ENCODE data around the gene COX15. TPM values are rescaled to one million over a fixed set of nuclear protein-coding genes. Genes with fewer than 3 reads are reported as not detected.
A peak's percentile ranks its signal among the peaks of the same experiment; 100 is the strongest.
"Not testable (repeated sequence)": the region's sequence is repeated elsewhere in the genome, so short reads cannot be mapped to it uniquely, and the experiment has no call there.

Gene COX15
- total RNA-seq, 6 experiments from 2014 or later = 36.7 to 42.1 (median 38.7) TPM

DNA sequence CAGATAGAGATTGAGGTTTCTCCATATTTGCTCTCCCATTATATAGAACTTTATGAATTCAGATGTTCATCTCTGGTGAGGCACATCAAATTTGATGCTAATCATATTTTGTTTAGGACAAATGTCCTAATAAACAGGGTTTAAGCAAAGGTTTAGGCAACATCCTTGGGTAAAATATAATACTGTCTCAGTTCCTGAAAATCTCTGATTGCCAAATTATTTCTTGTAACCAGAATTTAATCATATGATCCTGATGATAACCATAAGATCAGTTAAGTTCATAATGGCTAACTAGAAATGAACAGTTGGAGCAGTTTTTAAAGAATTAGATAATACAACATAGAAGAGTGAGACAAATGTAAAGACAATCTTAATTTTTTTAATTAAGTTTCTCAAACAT is 18.7 kb upstream of the COX15 start:
- H3K27ac Mint-ChIP-seq = no peak overlapping the region
- no peaks in the 10 kb centered on the region; the same call in 1 of the 2 replicates for H3K27me3 Mint-ChIP-seq (ENCODE audit: insufficient read depth)
- no peak for DNase-seq
- peaks cover 50% of the 10 kb centered on the region for H3K36me3 Mint-ChIP-seq (ENCODE audit: low read depth)
- peaks cover 35% of the 10 kb centered on the region for H3K4me1 Mint-ChIP-seq (ENCODE audit: low read depth)
- TF ChIP-seq, protein P1, sequence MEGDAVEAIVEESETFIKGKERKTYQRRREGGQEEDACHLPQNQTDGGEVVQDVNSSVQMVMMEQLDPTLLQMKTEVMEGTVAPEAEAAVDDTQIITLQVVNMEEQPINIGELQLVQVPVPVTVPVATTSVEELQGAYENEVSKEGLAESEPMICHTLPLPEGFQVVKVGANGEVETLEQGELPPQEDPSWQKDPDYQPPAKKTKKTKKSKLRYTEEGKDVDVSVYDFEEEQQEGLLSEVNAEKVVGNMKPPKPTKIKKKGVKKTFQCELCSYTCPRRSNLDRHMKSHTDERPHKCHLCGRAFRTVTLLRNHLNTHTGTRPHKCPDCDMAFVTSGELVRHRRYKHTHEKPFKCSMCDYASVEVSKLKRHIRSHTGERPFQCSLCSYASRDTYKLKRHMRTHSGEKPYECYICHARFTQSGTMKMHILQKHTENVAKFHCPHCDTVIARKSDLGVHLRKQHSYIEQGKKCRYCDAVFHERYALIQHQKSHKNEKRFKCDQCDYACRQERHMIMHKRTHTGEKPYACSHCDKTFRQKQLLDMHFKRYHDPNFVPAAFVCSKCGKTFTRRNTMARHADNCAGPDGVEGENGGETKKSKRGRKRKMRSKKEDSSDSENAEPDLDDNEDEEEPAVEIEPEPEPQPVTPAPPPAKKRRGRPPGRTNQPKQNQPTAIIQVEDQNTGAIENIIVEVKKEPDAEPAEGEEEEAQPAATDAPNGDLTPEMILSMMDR (IDR thresholded peaks at IDR 0.05) = no peak
- no peak overlapping the region for H3K4me3 Mint-ChIP-seq
- H3K9me3 Mint-ChIP-seq = no peaks in the 10 kb centered on the region

- Mint-ChIP-seq H3K4me3 (no peak overlapping the region), H3K36me3 (ENCODE audit: low read depth) (peaks cover 39% of the 10 kb centered on the region), H3K9me3 (no peaks in the 10 kb centered on the region), H3K27ac (peak overlapping the region; percentile 27), H3K27me3 (ENCODE audit: insufficient read depth) (no peaks in the 10 kb centered on the region), H3K4me1 (ENCODE audit: low read depth) (peaks cover 28% of the 10 kb centered on the region)
- TF ChIP-seq, protein P1 (IDR thresholded peaks at IDR 0.05) = no peak
- no peak for DNase-seq
These were observed 17.0 kb upstream of the COX15 start for GRCh38 chr10:99748823-99749451.

GRCh38 chr10:99746166-99746565 is 14.2 kb upstream of the COX15 start:
- not testable (repeated sequence) for DNase-seq; H3K27me3 Mint-ChIP-seq (ENCODE audit: insufficient read depth); H3K4me3 Mint-ChIP-seq; H3K27ac Mint-ChIP-seq; H3K9me3 Mint-ChIP-seq
- Mint-ChIP-seq H3K4me1 (ENCODE audit: low read depth) (peaks cover 54% of the 10 kb centered on the region), H3K36me3 (ENCODE audit: low read depth) (peaks cover 53% of the 10 kb centered on the region)

DNA sequence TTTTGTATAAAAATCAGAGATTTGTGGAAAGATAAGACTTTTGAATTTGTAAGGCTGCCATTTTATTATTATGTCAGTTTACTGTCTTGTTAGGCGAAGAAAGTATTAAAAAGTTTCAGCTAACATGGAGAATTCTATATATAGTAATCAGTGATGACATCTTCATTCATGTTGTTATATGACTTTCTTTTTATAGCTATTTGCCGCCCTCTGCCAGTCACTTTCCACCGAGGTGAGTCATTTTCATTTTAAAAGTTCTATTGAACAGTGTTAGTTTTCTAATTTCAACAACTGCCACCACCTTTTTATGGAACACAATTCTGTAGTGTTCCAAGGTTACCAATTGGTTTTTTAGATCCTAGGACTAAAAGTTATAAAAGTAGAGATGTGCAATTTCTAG is 11.9 kb upstream of the COX15 start:
- Mint-ChIP-seq H3K27ac (peak overlapping the region; percentile 9), H3K9me3 (peaks cover 21% of the 10 kb centered on the region), H3K4me1 (ENCODE audit: low read depth) (peaks cover 54% of the 10 kb centered on the region), H3K36me3 (ENCODE audit: low read depth) (peaks cover 60% of the 10 kb centered on the region), H3K4me3 (no peak overlapping the region), H3K27me3 (ENCODE audit: insufficient read depth) (no peaks in the 10 kb centered on the region)
- TF ChIP-seq, protein P1 (IDR thresholded peaks at IDR 0.05) = peak; percentile 13; the same call in 1 of the 2 replicates
- no peak for DNase-seq

DNA sequence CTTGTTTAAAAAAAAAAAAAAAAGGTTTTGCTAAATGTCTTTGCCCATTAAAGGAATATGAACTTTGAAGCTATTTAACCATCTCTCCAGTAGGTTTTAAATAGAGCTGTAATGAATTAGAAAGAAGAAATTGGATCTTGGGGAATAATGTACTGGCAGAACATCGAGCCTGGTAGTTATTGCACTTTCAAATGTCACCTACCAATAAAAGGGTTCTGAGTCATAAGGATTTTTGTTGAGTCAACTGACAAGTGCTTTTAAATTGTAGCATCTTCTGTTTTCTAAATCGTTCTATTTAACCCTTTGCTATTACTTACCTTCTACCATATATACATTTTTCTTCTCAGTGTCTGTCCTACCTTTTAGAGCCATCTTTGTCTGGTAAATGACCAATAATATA is 10.8 kb upstream of the COX15 start:
- Mint-ChIP-seq H3K36me3 (ENCODE audit: low read depth) (peaks cover 62% of the 10 kb centered on the region), H3K27me3 (ENCODE audit: insufficient read depth) (no peaks in the 10 kb centered on the region), H3K4me3 (peak overlapping the region; percentile 71), H3K9me3 (peaks cover 21% of the 10 kb centered on the region), H3K27ac (peak overlapping the region; percentile 68), H3K4me1 (ENCODE audit: low read depth) (peaks cover 42% of the 10 kb centered on the region)
- TF ChIP-seq, protein P1 (IDR thresholded peaks at IDR 0.05) = no peak
- peak; percentile 58 for DNase-seq

DNA sequence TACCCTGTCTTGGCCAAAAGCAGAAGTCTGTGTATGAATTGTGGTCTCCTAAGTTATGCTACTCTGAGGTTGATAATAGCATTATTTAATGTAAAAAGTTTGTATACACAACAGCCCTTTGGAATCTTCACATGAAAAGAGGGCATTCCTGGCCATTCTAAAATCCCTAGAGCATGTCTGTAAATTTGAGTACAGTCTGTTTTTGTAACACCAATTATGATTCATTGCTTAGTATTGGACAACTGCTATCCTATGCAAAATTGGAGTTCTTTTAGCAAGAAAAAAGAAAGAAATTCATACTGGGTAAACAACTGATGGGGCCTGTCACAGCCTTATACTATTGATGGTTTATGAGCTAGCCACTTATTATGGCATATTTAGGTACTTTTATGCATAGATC is 10.3 kb upstream of the COX15 start:
- Mint-ChIP-seq H3K36me3 (ENCODE audit: low read depth) (peaks cover 66% of the 10 kb centered on the region), H3K27me3 (ENCODE audit: insufficient read depth) (no peaks in the 10 kb centered on the region), H3K27ac (peak overlapping the region; percentile 84), H3K4me1 (ENCODE audit: low read depth) (peaks cover 41% of the 10 kb centered on the region), H3K9me3 (peaks cover 21% of the 10 kb centered on the region), H3K4me3 (peak overlapping the region; percentile 71)
- DNase-seq = peak; percentile 66
- TF ChIP-seq, protein P1 (IDR thresholded peaks at IDR 0.05) = no peak
